ENCODE data around the gene DDX24.

- TF ChIP-seq CTCF (IDR thresholded peaks at IDR 0.05) (no peak), POLR2A (IDR thresholded peaks at IDR 0.05) (no peak)
Measured at GRCh38 chr14:94112513-94113063, 31.6 kb upstream of the DDX24 start.
